ENCODE measurements around the gene TRERF1.

The TRERF1 gene

DNA sequence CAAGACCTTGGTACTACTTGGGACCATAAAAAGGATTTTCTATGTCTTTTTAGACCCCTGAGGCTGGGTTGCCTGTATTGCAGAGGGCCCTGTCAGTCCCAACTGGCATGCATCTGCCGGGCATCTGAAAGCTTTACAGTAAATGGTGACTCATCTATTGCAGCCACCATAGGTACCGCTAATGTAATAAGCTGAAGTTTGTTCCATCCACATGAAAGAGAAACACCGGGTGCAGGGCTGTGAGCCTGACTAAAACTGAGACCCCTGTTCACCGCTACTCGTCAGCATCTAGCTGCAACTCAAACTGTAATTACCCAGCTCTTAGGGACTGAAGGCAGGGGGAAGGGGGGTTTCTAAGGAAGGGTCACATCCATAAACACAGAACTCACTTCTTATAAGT, 49.5 kb downstream of the TRERF1 start:
- DNase-seq (ENCODE audit: low read depth): no peak
- no peak overlapping the region for H3K4me3 ChIP-seq (ENCODE audit: low read depth, low read length)

DNA sequence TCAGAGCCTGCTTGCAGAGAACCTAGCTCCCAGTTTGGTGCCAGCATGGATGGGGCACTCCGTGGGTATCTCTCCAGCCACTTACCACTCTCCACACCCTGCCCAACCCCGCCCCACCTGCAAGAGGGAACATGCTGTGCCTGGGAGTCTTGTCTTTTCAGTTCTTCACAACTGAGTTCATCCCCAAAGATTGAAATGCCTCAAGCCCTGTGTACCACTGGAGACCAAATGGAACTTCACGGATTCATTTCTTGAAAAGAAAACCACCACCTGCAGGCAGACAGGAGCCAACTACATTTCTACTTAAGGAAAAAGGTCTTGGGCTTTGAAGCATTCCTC, 50.1 kb downstream of the TRERF1 start:
- no peak for DNase-seq (ENCODE audit: low read depth)
- H3K4me3 ChIP-seq (ENCODE audit: low read depth, low read length): no peak overlapping the region

DNA sequence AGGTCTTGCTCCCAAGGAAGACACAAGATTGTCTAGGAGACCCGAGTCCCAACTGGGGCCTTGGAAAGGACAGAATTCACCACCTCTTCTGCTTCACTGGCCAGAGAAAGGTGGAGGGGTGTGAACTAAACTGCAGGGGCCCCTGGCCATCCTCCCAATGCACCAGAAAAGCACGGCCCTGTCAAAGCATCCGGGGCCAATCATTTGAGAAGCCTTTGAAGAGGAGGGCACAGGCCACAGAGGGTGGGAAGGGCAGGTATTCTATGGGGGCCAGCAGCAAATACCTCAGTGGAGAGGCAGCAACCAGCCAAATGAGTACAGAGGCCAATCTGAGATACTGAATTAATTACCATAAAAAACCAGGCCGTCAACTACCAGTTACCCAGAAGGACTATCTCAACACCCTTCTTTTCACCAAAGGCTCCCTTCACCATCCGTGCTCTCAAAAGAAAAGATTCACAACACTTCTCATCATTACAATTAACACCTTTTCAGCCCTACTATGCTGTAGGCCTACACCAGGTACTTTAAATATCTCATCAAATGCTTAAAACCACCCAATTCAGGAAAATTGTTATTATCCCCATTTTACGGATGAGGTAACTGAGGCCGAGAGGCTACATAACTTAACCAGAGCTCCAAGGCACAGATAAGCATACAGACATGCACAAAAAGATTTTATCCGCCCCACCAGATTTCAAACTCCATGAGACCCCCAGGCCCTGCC, 50.7 kb downstream of the TRERF1 start:
- no peak overlapping the region for H3K4me3 ChIP-seq (ENCODE audit: low read depth, low read length)
- no peak for DNase-seq (ENCODE audit: low read depth)

DNA sequence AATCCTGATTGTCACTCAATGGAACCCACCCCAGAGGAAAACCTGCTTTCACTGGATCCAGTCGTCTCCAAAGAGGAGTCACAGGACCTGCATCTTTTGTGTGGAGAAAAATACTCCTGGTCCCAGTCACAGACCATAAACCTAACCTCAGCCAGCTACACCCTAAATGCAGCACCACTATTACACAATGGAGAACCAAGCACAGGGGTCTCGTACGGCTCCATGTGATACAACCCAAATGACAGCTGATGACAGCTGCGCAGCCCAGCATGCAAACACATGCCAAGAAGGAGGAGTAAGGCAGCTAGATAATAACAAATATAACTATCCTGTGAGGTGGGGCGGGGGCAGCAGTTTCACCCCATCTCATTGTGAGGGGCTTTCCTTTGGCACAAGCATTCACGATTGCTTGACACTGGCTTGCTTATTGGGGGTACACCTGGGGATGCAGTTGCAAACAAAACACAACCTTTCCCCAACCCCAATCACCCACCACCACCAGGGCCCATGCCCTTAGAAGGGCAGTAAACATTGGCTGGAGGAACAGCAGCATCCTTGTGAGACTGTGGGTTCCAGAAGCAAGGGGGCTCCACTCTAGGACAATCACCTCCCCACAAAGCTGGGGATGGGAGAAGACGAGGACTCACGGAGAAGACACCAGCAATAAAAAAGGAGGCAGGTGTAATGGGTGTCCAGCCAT, 51.5 kb downstream of the TRERF1 start:
- no peak overlapping the region for H3K4me3 ChIP-seq (ENCODE audit: low read depth, low read length)
- DNase-seq (ENCODE audit: low read depth): no peak

DNA sequence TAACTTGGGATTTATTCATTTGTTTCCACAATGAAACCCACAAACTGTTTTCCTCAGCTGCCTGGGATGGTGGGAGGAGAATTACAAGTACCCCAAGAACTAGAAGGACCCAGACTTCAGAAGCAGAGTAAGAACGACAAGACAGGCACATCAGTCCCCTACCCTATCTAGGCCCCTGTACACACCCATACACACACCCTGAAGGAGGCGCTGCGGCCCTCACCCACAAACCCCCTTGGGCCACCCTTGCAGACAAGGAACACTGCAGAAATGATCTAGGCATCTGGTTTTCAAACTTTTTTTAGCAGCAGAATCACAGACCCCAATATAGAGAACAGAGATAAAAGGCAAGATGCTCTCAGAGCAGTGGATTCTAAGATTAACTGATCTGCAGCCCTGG, 55.0 kb downstream of the TRERF1 start:
- H3K4me3 ChIP-seq (ENCODE audit: low read depth, low read length): no peak overlapping the region
- no peak for DNase-seq (ENCODE audit: low read depth)

DNA sequence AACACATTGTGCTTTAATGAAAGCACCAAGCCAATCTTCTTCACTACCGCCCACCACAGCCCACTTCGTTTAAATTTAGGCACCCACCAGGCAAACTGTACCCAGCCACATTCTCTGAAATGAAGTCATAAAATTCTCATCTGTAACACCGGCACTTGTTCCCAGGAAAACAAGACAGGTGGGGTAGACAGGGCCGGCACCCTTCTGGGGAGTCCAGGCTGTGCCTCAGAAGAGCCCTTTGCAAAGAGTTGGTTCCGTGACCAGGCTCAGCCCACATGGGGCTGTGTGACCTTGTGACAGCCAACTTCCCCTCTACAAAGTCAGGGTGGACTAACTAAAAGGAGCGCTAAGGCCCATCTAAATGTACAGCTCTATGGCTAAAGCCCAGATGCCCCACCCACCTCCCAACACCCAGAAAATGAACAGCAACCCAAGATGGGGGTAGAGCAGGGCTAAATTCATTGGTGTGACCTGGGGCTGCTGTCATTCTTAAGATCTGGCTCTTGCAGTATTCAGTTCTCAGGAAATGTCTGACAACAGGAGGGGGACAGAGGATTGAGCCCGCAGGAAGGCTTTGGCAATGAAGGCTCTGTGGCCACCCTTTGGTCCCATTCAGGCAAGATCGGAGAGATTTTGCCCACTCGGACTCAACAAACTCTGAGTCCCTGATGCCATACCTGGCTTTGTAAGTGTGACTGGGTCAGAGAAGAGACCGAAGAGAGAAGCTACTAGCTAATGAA, 56.7 kb downstream of the TRERF1 start:
- no peak overlapping the region for H3K4me3 ChIP-seq (ENCODE audit: low read depth, low read length)
- DNase-seq (ENCODE audit: low read depth): no peak

DNA sequence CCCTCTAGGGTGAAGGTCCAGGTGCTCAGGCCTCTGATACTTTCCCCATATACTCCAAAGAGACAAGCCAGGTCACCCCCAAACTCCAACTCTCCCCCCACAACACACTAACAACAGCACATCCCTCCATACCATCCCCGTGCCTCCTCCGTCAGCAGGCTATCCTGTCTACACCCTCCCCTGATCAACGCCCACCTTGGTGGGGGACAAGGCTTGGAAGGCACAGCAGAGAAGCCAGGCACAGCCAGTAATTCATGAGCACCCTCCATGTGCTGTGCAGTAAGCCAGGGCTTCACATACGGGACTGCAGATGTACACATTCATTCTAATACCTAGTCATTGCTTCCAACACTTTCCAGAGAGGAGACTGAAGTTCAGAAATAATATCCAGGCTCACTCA, 57.6 kb downstream of the TRERF1 start:
- no peak for DNase-seq (ENCODE audit: low read depth)
- H3K4me3 ChIP-seq (ENCODE audit: low read depth, low read length): no peak overlapping the region

DNA sequence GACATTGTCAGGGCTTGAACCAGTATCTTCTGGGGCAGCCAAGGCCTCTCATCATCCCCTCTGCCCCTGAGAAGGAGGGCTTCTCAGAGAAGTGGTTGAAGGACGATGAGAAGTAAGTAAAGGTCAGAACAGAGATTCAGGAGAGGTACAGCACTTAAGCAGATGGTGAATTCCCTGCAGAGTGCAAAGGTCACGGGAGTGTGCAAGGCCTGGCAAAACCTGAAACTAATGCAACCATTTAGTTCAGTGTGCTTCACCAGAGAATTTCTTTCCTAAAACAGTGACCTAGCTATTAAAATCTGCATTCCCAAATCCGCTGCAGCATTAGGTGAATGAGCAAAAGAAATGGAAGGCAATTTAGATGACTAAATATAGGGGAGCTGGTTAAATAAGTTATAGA, 58.4 kb downstream of the TRERF1 start:
- DNase-seq (ENCODE audit: low read depth): no peak
- no peak overlapping the region for H3K4me3 ChIP-seq (ENCODE audit: low read depth, low read length)

DNA sequence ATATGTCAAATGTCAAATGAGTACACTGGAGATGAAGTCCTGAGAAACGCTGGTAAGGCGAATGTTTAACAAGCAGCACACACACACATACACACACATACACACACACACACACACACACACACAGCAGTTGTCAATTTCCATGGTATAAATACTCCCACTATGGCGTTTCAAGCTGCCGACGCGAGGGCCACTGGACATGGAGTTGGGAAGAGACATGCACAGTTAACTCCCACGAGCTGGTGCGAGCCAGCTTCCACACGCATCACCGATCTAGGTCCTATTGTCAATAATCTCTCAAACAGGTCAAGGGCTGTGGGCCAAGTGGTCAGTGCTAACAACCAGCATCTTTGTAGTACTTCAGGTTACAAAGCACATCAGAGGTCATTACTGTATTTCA, 58.9 kb downstream of the TRERF1 start:
- no peak for DNase-seq (ENCODE audit: low read depth)
- H3K4me3 ChIP-seq (ENCODE audit: low read depth, low read length): no peak overlapping the region

DNA sequence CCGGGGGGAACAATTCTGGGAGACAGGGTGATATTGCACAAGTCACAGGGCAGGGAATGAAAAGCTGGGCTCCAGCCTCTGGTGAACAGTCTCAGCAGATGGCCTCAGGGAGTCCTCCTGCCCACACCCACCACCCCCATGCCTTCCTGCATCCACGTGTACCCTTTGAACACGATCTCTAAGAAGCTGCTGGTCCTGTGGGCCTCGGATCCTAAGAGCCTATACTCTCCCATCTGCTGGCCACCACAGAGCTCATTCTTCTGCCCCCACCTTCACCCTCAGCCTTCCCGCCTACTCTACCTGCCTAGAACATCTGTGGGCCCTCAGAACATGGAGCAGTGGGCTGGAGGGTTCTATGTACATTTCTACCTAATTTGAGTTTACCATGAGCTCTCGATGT, 60.3 kb downstream of the TRERF1 start:
- no peak for DNase-seq (ENCODE audit: low read depth)
- no peak overlapping the region for H3K4me3 ChIP-seq (ENCODE audit: low read depth, low read length)

DNA sequence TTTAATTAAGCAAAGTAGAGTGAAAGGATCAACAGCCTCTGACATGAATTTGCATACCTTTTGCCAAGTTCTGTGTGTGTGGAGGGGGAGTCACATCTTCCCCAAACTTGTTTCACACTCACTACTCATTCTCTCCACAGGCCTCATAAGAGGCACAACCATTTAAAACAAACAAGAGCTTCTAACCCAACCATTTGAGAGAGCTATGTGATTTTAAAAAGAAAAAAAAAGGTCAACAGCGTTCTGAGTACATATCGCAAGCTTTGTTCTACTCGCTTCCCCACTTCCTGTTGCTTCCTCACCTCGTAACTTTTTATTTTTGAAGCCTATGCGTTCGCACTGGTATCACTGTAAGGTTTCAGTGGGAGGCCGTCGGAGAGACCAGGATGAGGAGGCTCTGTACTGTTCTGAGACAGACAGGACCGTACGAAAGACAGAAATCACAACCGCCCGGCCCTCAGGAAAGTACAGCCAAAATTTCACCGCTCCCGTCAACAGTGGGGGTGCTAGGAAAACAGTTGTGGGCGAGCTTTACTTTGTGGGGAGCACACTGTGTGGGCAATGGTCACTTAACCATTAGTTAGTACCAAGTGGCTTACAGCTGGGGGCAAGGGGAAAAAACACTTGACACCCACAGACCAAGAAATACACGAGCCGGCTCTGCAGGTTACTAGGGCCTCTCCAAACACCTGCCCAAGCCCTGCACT, 61.3 kb downstream of the TRERF1 start:
- H3K4me3 ChIP-seq (ENCODE audit: low read depth, low read length): no peak overlapping the region
- no peak for DNase-seq (ENCODE audit: low read depth)

DNA sequence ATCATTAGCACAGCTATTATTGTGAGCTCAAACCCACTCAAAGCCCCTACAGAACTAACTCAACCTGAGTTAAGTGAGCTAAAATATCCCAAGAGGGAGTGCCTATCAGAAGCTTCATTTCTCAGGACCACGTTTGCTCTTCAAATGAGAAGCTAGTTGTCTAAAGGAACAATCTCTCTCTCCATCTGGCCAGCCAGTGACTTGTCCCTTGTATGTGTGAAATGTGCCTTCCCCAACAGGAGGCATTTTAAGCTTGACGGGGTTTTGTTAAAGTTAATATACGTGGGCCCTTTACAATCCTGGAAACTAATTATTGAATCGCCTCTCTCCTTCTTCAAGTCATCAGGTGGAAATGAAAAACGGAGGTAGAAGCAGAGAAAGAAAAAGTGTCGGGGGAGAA, 62.0 kb downstream of the TRERF1 start:
- no peak overlapping the region for H3K4me3 ChIP-seq (ENCODE audit: low read depth, low read length)
- no peak for DNase-seq (ENCODE audit: low read depth)

DNA sequence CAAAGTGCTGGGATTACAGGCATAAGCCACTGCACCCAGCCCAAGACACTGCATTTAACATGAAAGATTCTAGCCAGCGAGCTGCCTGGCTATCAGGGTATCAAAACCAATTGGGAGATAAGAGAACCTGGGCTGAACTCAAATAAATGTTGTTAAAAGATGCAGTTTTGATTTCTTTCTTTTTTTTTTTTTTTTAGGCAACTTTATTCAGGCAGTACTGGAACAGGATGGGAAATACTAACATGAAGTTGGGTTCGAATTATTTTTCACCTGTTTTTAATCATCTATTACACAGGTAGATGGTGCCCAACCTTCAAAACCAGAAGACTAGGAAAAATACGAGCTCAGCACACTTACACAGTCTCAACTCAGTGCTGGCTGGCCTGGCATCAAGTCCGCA, 63.7 kb downstream of the TRERF1 start:
- no peak for DNase-seq (ENCODE audit: low read depth)
- H3K4me3 ChIP-seq (ENCODE audit: low read depth, low read length): no peak overlapping the region

DNA sequence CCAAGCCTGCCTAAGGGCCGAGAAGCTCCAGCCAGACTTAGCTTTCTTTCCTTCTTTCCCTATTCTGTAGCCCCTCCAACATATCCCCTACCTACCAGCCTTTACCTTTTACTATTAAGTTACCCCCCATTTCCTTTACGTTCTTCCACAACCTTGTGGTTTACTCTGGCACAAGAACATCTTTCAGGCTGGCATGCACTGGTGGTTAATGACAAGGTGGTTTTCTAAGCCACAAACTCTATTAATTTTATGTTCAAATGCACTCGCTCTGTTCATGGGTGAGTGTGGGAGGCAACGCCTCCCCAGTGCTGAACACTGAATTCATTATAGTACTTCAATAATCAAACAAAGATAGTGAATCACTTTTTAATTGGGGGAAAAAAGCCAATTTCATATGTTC, 64.4 kb downstream of the TRERF1 start:
- H3K4me3 ChIP-seq (ENCODE audit: low read depth, low read length): no peak overlapping the region
- DNase-seq (ENCODE audit: low read depth): no peak

DNA sequence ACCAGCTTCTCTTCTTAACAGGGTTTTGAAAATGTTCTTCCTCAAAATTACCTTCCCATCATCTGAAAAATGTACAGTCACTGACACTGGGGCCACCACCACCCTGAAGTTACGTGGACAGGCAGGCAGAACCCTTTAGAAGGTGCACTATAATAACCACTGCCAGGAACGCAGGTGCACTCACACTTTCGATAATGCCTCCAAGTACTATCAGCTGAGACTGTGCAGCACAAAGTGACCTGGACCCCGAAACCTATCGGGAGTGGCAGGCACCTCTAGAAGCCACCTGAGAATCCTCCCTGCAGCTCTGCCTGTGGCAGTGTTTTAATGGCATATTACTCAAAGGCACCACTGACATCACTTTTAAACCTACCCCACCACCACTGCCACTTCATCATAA, 66.4 kb downstream of the TRERF1 start:
- DNase-seq (ENCODE audit: low read depth): no peak
- H3K4me3 ChIP-seq (ENCODE audit: low read depth, low read length): no peak overlapping the region

DNA sequence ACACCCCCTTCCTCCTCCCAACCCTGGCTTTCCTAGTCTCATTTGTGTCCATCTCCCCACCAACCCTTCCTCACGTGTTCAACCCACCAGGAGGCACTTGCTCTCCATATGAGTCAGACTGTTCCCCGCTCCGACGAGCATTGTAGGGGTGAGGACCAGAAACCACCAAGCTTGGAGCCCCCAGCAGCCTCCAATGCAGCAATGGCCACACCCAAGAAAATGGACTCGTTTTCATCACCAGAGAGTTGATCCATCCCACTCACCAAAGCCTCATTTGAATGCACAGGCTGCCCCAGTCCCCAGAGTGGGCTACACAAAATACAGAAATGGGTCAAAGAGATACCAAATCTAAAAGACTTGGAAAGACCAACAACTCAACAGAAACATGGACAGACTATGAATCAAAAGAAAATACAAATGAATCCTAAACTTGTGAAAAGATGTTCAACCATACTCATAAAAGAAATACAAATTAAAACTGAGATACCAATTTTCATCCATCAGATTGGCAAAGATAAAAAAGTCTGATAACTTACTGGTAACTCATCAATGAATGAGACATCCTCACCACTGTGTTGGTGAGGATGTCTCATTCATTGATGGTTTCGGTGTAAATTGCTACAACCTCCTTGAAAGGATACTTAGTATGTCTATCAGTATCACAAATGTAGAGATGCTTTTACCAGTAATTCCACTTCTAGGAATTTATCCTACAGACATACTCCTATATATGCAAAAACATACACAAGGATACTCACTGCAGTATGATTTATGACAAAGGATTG, 68.1 kb downstream of the TRERF1 start:
- DNase-seq (ENCODE audit: low read depth): no peak

DNA sequence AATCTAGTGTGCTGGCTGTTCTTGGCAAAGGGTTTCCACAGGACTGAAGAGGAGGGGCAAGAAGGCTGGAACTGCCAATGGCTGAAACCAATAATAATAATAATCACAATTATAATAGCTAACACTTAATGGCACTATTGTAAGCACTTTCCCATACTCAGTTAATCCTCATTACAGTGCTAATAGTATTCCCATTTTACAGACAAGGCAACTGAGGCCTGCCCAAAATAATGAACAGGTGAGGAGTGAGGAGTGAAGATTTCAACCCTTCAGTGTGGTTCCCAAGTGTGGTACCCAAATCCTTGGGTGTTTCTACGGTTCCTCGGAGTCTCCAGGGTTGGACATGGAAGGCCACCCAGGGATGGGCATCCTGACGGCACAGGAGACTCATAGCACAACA, 69.9 kb downstream of the TRERF1 start:
- no peak for DNase-seq (ENCODE audit: low read depth)

More for the DNA sequence above, 68.1 kb downstream of the TRERF1 start:
- H3K4me3 ChIP-seq (ENCODE audit: low read depth, low read length): no peak overlapping the region

DNA sequence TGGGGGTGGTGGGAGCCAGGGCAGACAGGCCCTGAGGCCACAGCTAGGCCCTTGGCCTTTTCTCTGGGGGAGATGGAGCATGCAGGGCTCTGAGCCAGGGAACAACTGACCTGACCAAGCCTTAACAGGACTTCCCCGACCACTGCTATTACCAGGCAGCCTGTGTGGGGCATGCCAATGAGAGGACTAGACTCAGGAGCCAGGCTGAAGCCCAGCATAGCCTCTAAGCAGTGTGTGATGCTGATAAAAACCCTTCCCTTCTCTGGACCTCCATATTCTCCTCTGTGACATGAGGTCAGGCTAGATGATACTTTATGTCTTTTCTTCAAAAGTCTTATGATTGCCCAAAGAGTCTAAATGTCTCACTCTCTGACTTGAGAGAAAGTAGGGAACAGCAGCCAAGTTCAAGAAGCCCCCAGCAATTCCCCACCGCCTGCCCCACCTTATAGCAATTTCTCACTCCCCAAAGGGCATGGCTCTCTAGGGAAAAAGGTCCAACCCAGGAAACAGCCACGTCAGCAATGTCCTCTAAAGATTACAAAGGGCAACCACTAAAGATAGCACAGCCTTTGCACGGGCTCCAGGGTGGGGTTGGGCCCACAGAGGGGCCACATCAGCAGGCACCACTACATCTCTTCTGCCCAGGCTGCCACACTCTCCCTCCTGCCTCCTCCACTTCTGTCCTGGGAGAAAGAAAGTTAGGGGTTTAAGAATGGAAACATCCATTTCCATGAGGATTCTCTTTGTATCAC, 71.3 kb downstream of the TRERF1 start:
- H3K4me3 ChIP-seq (ENCODE audit: low read depth, low read length): no peak overlapping the region
- DNase-seq (ENCODE audit: low read depth): no peak

More for the DNA sequence above, 69.9 kb downstream of the TRERF1 start:
- no peak overlapping the region for H3K4me3 ChIP-seq (ENCODE audit: low read depth, low read length)

DNA sequence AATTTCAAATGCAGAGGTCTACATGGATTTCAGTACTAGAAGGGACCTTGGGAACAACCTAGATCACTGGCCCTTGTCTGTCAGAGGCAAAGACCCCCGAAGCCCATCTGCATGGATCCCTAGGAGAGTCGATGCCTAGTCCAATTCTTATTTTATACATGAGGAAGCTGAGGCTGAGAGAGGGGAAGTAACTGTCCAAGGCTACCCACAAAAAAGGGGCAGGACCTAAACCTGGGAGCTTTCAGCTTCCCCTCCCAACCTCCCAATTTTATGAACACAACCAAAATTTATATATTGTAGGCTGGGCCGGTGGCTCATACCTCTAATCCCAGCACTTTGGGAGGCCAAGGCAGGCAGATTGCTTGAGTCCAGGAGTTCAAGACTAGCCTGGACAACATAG, 73.2 kb downstream of the TRERF1 start:
- no peak overlapping the region for H3K4me3 ChIP-seq (ENCODE audit: low read depth, low read length)
- no peak for DNase-seq (ENCODE audit: low read depth)
